ENCODE measurements around the gene PLEK. TPM values are rescaled to one million over a fixed set of nuclear protein-coding genes. Genes with fewer than 3 reads are reported as not detected.
A peak's percentile ranks its signal among the peaks of the same experiment; 100 is the strongest.
"Not testable (repeated sequence)": the region's sequence is repeated elsewhere in the genome, so short reads cannot be mapped to it uniquely, and the experiment has no call there.

Gene PLEK
- total RNA-seq, 2 donors from 2014 or later, result 3.1 to 4.4 TPM

- H3K27me3 ChIP-seq, result no peaks in the 10 kb centered on the region
- H3K27ac ChIP-seq, result peak overlapping the region in 1 of 2 donors; percentile 27
- no peak overlapping the region for H3K4me3 ChIP-seq
- peaks cover 0 to 29% of the 10 kb centered on the region in 2 donors for H3K4me1 ChIP-seq
- TF ChIP-seq, protein P1, sequence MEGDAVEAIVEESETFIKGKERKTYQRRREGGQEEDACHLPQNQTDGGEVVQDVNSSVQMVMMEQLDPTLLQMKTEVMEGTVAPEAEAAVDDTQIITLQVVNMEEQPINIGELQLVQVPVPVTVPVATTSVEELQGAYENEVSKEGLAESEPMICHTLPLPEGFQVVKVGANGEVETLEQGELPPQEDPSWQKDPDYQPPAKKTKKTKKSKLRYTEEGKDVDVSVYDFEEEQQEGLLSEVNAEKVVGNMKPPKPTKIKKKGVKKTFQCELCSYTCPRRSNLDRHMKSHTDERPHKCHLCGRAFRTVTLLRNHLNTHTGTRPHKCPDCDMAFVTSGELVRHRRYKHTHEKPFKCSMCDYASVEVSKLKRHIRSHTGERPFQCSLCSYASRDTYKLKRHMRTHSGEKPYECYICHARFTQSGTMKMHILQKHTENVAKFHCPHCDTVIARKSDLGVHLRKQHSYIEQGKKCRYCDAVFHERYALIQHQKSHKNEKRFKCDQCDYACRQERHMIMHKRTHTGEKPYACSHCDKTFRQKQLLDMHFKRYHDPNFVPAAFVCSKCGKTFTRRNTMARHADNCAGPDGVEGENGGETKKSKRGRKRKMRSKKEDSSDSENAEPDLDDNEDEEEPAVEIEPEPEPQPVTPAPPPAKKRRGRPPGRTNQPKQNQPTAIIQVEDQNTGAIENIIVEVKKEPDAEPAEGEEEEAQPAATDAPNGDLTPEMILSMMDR (IDR thresholded peaks at IDR 0.05), result no peak
- H3K9me3 ChIP-seq, result no peaks in the 10 kb centered on the region
- no peak for DNase-seq (ENCODE audit: low spot score)
- H3K36me3 ChIP-seq, result no peaks in the 10 kb centered on the region
Observed at GRCh38 chr2:68390586-68390985, 25.5 kb downstream of the PLEK start.

DNA sequence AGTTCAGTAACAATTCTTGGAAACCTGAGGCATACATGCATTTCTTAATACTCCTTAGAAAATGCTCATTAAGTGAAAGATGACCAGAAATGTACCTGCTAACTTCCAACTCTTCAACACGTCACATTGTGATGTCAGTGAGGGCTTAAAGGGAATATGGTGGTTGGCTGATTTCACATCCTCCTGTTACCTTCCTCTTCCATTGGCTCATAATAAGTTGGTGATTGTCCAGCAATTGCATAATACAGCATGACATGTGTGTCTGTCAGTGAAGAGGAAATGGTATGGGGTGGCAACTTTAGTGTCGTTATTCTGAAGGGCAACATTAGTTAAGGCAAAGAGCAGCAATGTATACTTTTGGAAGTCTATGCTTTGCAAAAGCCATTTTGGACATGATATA, 26.0 kb downstream of the PLEK start:
- Histone ChIP-seq H3K36me3 (no peaks in the 10 kb centered on the region), H3K27ac (no peak overlapping the region), H3K4me3 (no peak overlapping the region)

DNA sequence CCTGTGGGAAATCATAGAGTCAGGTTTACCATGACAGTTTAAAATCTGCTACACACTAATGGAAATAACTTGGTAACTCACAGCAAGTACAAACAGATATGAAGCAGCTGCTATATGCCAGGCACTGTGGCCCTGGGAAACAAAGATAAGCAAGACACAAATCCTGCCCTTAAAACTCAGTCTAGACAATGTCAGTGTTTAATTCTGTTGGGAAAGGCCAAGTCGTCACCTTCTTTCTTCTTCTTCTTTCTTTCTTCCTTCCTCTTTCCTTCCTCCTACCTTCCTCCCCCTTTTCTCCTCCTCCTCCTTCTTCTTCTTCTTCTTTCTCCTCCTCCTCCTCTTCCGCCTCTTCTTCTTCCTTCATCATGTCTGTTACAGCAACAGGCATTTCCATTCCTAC, 26.8 kb downstream of the PLEK start:
- Histone ChIP-seq H3K4me3 (no peak overlapping the region), H3K9me3 (no peaks in the 10 kb centered on the region), H3K27ac (no peak overlapping the region), H3K36me3 (no peaks in the 10 kb centered on the region), H3K27me3 (no peaks in the 10 kb centered on the region), H3K4me1 (peaks cover 0 to 29% of the 10 kb centered on the region in 2 donors)
- no peak for DNase-seq (ENCODE audit: low spot score)
- TF ChIP-seq, protein P1 (IDR thresholded peaks at IDR 0.05), result no peak

More for the DNA sequence above, 26.0 kb downstream of the PLEK start:
- TF ChIP-seq, protein P1 (IDR thresholded peaks at IDR 0.05), result no peak
- no peaks in the 10 kb centered on the region for H3K27me3 ChIP-seq
- peaks cover 0 to 29% of the 10 kb centered on the region in 2 donors for H3K4me1 ChIP-seq
- DNase-seq (ENCODE audit: low spot score), result no peak
- no peaks in the 10 kb centered on the region for H3K9me3 ChIP-seq

GRCh38 chr2:68396093-68396492, 31.0 kb downstream of the PLEK start:
- TF ChIP-seq, protein P1 (IDR thresholded peaks at IDR 0.05), result no peak
- DNase-seq (ENCODE audit: low spot score), result no peak
- Histone ChIP-seq H3K4me1 (peaks cover 0 to 13% of the 10 kb centered on the region in 2 donors), H3K27ac (no peak overlapping the region), H3K9me3 (no peaks in the 10 kb centered on the region), H3K36me3 (no peaks in the 10 kb centered on the region), H3K4me3 (no peak overlapping the region), H3K27me3 (no peaks in the 10 kb centered on the region)

DNA sequence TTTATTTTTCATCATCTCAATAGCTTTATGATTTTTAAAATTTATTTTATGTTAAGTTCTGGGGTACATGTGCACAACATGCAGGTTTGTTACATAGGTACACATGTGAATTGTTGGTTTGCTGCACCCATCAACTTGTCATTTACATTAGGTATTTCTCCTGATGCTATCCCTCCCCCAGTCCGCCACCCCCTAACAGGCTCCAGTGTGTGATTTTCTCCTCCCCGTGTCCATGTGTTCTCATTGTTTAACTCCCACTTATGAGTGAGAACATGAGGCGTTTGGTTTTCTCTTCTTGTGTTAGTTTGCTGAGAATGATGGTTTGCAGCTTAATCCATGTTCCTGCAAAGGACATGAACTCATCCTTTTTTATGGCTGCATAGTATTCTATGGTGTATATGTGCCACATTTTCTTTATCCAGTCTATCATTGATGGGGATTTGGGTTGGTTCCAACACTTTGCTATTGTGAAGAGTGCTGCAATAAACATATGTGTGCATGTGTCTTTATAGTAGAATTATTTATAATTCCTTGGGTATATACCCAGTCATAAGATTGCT, 32.7 kb downstream of the PLEK start:
- H3K9me3 ChIP-seq; DNase-seq (ENCODE audit: low spot score); H3K27ac ChIP-seq; H3K4me3 ChIP-seq; H3K36me3 ChIP-seq; H3K4me1 ChIP-seq; H3K27me3 ChIP-seq: not testable (repeated sequence)

GRCh38 chr2:68403199-68403644, 38.1 kb downstream of the PLEK start:
- TF ChIP-seq, protein P1 (IDR thresholded peaks at IDR 0.05), result no peak
- Histone ChIP-seq H3K27me3 (no peaks in the 10 kb centered on the region), H3K27ac (peak overlapping the region in 1 of 2 donors; percentile 48), H3K4me3 (no peak overlapping the region), H3K9me3 (no peaks in the 10 kb centered on the region), H3K4me1 (peaks cover 0 to 11% of the 10 kb centered on the region in 2 donors), H3K36me3 (no peaks in the 10 kb centered on the region)
- DNase-seq (ENCODE audit: low spot score), result no peak
